Measurements from ENCODE around the gene PRR5L.

PRR5L gene

DNA sequence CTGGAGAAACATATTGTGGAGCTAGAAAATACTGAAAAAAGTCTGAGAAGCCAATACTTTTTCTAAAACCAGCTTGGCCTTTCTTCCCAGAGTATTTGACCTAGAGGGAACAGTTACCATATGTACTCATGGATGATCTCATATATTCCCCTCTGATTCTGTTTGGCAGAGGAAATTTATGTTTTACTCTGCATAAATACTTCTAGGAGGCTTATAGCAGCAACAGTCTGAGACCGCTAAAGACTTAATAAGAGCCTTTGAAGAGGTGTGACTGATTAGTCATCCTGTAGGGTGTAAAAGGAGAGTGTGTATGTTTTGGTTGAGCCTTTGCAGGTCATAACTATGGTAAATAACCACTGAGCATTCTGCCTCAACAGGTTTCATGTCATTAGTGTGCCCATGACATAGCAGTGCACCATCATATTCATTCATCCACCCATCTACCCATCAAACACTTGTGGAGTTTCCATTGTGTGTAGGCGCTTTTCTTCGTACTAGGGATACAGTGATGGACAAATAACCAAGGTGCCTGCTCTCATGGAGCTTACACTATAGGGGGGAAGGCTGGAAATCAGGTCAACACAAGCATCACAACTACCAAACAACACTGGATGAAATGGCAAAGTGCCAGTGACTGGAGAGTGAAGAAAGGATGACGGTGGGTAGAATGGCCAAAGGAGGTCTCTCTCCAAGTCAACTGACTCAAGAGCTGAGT is 169.5 kb downstream of the PRR5L start:
- no peak for DNase-seq (ENCODE audit: extremely low read depth, low read depth)
- no peak overlapping the region for H3K4me3 ChIP-seq (replicated peaks; ENCODE audit: low read depth, low read length)
- TF ChIP-seq, protein P1, sequence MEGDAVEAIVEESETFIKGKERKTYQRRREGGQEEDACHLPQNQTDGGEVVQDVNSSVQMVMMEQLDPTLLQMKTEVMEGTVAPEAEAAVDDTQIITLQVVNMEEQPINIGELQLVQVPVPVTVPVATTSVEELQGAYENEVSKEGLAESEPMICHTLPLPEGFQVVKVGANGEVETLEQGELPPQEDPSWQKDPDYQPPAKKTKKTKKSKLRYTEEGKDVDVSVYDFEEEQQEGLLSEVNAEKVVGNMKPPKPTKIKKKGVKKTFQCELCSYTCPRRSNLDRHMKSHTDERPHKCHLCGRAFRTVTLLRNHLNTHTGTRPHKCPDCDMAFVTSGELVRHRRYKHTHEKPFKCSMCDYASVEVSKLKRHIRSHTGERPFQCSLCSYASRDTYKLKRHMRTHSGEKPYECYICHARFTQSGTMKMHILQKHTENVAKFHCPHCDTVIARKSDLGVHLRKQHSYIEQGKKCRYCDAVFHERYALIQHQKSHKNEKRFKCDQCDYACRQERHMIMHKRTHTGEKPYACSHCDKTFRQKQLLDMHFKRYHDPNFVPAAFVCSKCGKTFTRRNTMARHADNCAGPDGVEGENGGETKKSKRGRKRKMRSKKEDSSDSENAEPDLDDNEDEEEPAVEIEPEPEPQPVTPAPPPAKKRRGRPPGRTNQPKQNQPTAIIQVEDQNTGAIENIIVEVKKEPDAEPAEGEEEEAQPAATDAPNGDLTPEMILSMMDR (IDR thresholded peaks at IDR 0.05; ENCODE audit: low read depth, low read length, missing control alignments): no peak

DNA sequence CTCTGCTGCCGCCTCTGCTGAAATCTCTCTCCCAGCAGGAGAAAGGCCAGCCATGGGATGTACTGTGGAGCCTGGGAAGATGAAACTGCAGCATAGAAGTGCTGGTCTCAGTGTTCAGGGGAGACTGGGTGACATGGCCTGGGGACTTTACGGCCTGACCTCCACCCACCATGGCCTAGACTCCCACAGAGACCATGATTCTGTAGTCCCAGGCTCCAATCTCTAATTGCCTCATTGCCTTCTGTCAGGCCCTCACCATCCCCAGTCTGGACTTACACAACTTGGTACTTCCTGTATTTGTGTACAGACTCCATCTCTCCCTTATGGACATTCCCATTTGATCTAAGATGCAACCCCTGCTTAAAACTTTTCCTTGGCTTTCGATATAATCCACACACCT is 170.9 kb downstream of the PRR5L start:
- DNase-seq (ENCODE audit: extremely low read depth, low read depth): no peak
- no peak overlapping the region for H3K4me3 ChIP-seq (replicated peaks; ENCODE audit: low read depth, low read length)
- TF ChIP-seq, protein P1 (IDR thresholded peaks at IDR 0.05; ENCODE audit: low read depth, low read length, missing control alignments): no peak

DNA sequence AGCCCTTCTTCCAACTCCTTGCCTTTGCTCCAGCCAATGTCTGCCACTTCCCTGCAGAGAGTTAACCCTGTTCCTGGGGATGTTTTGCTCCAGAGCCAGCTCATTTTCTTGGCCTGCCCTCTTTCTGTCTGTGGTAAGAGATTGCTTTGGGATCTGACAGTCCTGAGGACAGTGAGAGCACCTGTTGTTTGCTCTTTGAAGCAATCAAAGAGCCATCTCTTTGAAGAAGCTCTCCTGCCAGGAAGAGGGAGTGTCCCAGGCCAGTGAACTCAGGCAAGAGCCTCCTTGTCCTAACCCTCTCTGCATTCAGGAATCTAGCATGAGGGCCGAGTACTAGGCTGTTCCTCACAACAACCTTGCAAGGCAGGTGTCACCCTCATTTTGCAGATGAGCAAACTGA is 171.8 kb downstream of the PRR5L start:
- TF ChIP-seq, protein P1 (IDR thresholded peaks at IDR 0.05; ENCODE audit: low read depth, low read length, missing control alignments): no peak
- DNase-seq (ENCODE audit: extremely low read depth, low read depth): no peak
- H3K4me3 ChIP-seq (replicated peaks; ENCODE audit: low read depth, low read length): no peak overlapping the region

- no peak overlapping the region for H3K4me3 ChIP-seq (replicated peaks; ENCODE audit: low read depth, low read length)
- no peak for DNase-seq (ENCODE audit: extremely low read depth, low read depth)
- TF ChIP-seq, protein P1 (IDR thresholded peaks at IDR 0.05; ENCODE audit: low read depth, low read length, missing control alignments): peak; percentile 51
These were observed 173.0 kb downstream of the PRR5L start for GRCh38 chr11:36469063-36469462.

DNA sequence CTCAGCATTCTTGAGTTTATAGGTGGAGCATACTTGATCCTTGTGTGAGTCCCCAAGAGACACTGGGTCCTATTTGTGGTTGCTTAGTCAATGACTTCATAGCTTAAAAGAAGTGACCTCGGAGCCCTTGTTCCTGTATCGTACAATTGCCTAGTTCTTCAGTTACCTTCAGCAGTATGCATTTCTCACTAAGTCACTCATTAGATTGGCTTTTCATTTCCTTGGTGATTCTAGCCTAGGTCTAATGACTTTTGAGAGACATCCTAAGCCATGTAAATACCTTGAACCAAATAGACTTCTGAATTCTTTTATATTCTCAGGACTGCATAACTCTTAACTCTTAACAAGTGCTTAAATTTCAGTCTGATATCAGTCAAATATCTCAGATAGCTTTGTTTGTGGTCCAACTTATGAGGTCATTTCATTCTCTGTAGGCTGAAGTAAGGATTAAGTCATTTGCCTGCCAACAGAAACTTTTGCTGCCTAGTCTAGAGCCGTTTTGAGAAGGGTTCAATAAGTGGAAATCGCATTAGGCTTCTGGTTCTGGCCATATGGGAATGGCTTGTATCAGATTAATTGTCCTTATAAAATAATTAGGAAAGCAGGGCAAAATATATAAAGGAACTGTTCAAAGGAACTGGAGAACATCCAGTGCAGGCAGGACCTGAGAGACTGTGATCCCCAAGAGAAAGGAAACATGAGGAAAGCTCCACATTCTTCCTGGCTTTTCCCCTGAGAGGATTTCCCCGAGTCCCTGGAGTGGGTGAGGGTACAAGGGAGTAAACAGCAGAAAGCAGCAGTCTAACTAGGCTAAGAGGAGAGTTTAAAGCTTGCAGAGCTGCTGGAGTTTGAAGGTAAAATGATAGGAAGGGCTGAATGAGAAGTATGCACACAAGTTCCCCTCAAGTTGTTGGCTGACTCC is 174.1 kb downstream of the PRR5L start:
- no peak for DNase-seq (ENCODE audit: extremely low read depth, low read depth)
- no peak overlapping the region for H3K4me3 ChIP-seq (replicated peaks; ENCODE audit: low read depth, low read length)
- TF ChIP-seq, protein P1 (IDR thresholded peaks at IDR 0.05; ENCODE audit: low read depth, low read length, missing control alignments): no peak

DNA sequence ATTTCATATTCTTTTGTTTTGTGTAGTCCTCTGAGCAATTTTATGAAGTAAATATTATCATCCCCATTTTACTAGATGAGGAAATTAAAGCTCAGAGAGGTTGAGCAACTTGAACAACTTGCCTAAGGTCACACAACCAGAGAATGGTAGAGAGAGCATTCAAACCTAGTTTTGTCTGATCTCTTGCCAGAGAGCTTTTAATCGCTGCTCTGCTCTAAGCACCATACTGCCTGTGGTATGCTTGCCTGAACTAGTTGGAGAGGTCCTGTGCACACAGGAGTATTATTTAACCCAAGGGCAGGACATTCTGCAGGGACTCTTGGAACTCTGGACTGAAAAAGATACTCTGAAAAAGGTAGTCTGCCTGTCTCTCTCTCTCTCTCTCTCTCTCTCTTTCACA is 175.5 kb downstream of the PRR5L start:
- TF ChIP-seq, protein P1 (IDR thresholded peaks at IDR 0.05; ENCODE audit: low read depth, low read length, missing control alignments): no peak
- DNase-seq (ENCODE audit: extremely low read depth, low read depth): no peak
- H3K4me3 ChIP-seq (replicated peaks; ENCODE audit: low read depth, low read length): no peak overlapping the region
